ENCODE data around the gene PLEKHM1.
"Not testable (repeated sequence)": the region's sequence is repeated elsewhere in the genome, so short reads cannot be mapped to it uniquely, and the experiment has no call there.

Gene PLEKHM1

GRCh38 chr17:45461524-45462327, 28.8 kb downstream of the PLEKHM1 start:
- not testable (repeated sequence) for DNase-seq (ENCODE audit: low spot score)
- peak; percentile 56 for FAIRE-seq

- not testable (repeated sequence) for FAIRE-seq; DNase-seq (ENCODE audit: low spot score)
Measured at GRCh38 chr17:45460422-45460821, 30.1 kb downstream of the PLEKHM1 start.

- FAIRE-seq; DNase-seq (ENCODE audit: low spot score): not testable (repeated sequence)
Measured at GRCh38 chr17:45454341-45454740, 36.2 kb downstream of the PLEKHM1 start.

GRCh38 chr17:45453731-45454130, 36.8 kb downstream of the PLEKHM1 start:
- not testable (repeated sequence) for DNase-seq (ENCODE audit: low spot score); FAIRE-seq

- DNase-seq (ENCODE audit: low spot score); FAIRE-seq: not testable (repeated sequence)
Measured at GRCh38 chr17:45453225-45453534, 37.3 kb downstream of the PLEKHM1 start.

- DNase-seq (ENCODE audit: low spot score); FAIRE-seq: not testable (repeated sequence)
Measured at GRCh38 chr17:45452329-45453224, 37.9 kb downstream of the PLEKHM1 start.

GRCh38 chr17:45451660-45452059, 38.9 kb downstream of the PLEKHM1 start:
- DNase-seq (ENCODE audit: low spot score); FAIRE-seq: not testable (repeated sequence)

- no peak for DNase-seq (ENCODE audit: low spot score)
- FAIRE-seq = no peak
Measured at GRCh38 chr17:45451131-45451530, 39.4 kb downstream of the PLEKHM1 start.

GRCh38 chr17:45449708-45450329, 40.7 kb downstream of the PLEKHM1 start:
- not testable (repeated sequence) for DNase-seq (ENCODE audit: low spot score)

GRCh38 chr17:45449260-45449659, 41.3 kb downstream of the PLEKHM1 start:
- FAIRE-seq; DNase-seq (ENCODE audit: low spot score): not testable (repeated sequence)

More at GRCh38 chr17:45449708-45450329, 40.7 kb downstream of the PLEKHM1 start:
- FAIRE-seq = peak; percentile 35

GRCh38 chr17:45448483-45448882, 42.0 kb downstream of the PLEKHM1 start:
- not testable (repeated sequence) for DNase-seq (ENCODE audit: low spot score)
- peak; percentile 17 for FAIRE-seq

- not testable (repeated sequence) for DNase-seq (ENCODE audit: low spot score); FAIRE-seq
Measured at GRCh38 chr17:45448066-45448465, 42.5 kb downstream of the PLEKHM1 start.

GRCh38 chr17:45447650-45448049, 42.9 kb downstream of the PLEKHM1 start:
- FAIRE-seq; DNase-seq (ENCODE audit: low spot score): not testable (repeated sequence)

- not testable (repeated sequence) for DNase-seq (ENCODE audit: low spot score)
Measured at GRCh38 chr17:45446872-45447625, 43.5 kb downstream of the PLEKHM1 start.

GRCh38 chr17:45445901-45446743, 44.4 kb downstream of the PLEKHM1 start:
- not testable (repeated sequence) for FAIRE-seq
- DNase-seq (ENCODE audit: low spot score) = peak; percentile 59

More at GRCh38 chr17:45446872-45447625, 43.5 kb downstream of the PLEKHM1 start:
- not testable (repeated sequence) for FAIRE-seq

GRCh38 chr17:45444856-45445820, 45.4 kb downstream of the PLEKHM1 start:
- FAIRE-seq = peak; percentile 84
- not testable (repeated sequence) for DNase-seq (ENCODE audit: low spot score)

- FAIRE-seq; DNase-seq (ENCODE audit: low spot score): not testable (repeated sequence)
Measured at GRCh38 chr17:45444301-45444700, 46.2 kb downstream of the PLEKHM1 start.

Measured in urothelium cell line (cell line).